BJ (cell line): ENCODE measurements around the gene STMND1. TPM values are rescaled to one million over a fixed set of nuclear protein-coding genes. Genes with fewer than 3 reads are reported as not detected.
A peak's percentile ranks its signal among the peaks of the same experiment; 100 is the strongest.

Experiments
- CTCF ChIA-PET: fragments of 350-600 bp; formaldehyde crosslinking; extraction: SDS; loops from one replicate; lab custom pipeline; 2021; ENCODE audit warnings: antibody characterized with exemption, inconsistent platforms; lab: Yijun Ruan, JAX
- POLR2A ChIA-PET: fragments of 300-600 bp; sonication (Branson Sonifier 250); formaldehyde crosslinking; extraction: SDS; loops from one replicate; lab custom pipeline; 2021; ENCODE audit warnings: antibody characterized with exemption; lab: Charles Lee
- DNase-seq: peaks from one replicate; pipeline ENCODE4 v3.0.0-alpha.2; 2011; ENCODE audit warnings: low read depth
- H3K27me3 ChIP-seq: 2 replicates; pipeline ENCODE4 v1.6.0; 2011; ENCODE audit warnings: low read length; ENCODE audit not compliant: control insufficient read depth, insufficient read depth
- H3K36me3 ChIP-seq: 2 replicates; pipeline ENCODE4 v1.5.1; 2011; ENCODE audit warnings: low read length; ENCODE audit not compliant: control insufficient read depth, insufficient read depth
- H3K4me3 ChIP-seq: 2 replicates; pipeline ENCODE4 v1.5.1; 2011; ENCODE audit warnings: low read depth, mild to moderate bottlenecking, control low read depth, low read length
- polyA plus RNA-seq: library from polyadenylated mRNA; depleted of rRNA; stranded (reverse); fragments of >200 nt; gene quantifications from 2 replicates; pipeline ENCODE4 v1.2.3, GENCODE V29; 2011
- TF ChIP-seq, protein P1 (sequence below): IDR thresholded peaks from 2 replicates; pipeline ENCODE4 v1.5.1; 2011; ENCODE audit warnings: low read depth, mild to moderate bottlenecking, control low read depth, inconsistent platforms, low read length, moderate library complexity; ENCODE audit not compliant: insufficient read depth

The STMND1 gene
- polyA plus RNA-seq, 1 experiment = 0.05 TPM

GRCh38 chr6:17130786-17131185 is 28.9 kb downstream of the STMND1 start:
- POLR2A ChIA-PET = no interaction called here
- TF ChIP-seq, protein P1, sequence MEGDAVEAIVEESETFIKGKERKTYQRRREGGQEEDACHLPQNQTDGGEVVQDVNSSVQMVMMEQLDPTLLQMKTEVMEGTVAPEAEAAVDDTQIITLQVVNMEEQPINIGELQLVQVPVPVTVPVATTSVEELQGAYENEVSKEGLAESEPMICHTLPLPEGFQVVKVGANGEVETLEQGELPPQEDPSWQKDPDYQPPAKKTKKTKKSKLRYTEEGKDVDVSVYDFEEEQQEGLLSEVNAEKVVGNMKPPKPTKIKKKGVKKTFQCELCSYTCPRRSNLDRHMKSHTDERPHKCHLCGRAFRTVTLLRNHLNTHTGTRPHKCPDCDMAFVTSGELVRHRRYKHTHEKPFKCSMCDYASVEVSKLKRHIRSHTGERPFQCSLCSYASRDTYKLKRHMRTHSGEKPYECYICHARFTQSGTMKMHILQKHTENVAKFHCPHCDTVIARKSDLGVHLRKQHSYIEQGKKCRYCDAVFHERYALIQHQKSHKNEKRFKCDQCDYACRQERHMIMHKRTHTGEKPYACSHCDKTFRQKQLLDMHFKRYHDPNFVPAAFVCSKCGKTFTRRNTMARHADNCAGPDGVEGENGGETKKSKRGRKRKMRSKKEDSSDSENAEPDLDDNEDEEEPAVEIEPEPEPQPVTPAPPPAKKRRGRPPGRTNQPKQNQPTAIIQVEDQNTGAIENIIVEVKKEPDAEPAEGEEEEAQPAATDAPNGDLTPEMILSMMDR = no peak
- no peaks in the 10 kb centered on the region for H3K36me3 ChIP-seq

DNA sequence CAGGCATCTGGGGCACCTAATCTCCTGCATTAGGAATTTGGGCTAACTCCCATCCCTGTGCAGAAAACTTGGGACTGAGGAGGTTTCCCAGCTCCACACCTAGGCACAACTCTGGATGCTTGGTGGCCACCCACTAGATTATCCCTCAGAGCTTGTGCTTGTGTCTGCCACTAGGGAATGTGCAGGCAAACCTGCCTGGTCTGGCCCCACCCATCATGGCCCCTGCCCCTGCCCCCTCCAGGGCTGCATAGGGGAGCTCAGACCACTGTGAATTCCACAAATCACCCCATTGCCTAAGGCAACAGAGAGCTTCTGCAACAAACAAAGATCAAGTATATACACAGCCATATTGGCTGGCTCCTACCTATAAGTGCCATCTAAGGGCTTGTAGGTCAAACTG is 31.1 kb downstream of the STMND1 start:
- Histone ChIP-seq H3K27me3 (peaks cover 8% of the 10 kb centered on the region), H3K4me3 (no peak overlapping the region), H3K36me3 (no peaks in the 10 kb centered on the region)
- DNase-seq = no peak
- ChIA-PET POLR2A (no interaction called here), CTCF (no interaction called here)
- TF ChIP-seq, protein P1 = no peak

More at GRCh38 chr6:17130786-17131185, 28.9 kb downstream of the STMND1 start:
- DNase-seq = peak; percentile 9
- CTCF ChIA-PET = no interaction called here
- peaks cover 9% of the 10 kb centered on the region for H3K27me3 ChIP-seq
- H3K4me3 ChIP-seq = no peak overlapping the region

DNA sequence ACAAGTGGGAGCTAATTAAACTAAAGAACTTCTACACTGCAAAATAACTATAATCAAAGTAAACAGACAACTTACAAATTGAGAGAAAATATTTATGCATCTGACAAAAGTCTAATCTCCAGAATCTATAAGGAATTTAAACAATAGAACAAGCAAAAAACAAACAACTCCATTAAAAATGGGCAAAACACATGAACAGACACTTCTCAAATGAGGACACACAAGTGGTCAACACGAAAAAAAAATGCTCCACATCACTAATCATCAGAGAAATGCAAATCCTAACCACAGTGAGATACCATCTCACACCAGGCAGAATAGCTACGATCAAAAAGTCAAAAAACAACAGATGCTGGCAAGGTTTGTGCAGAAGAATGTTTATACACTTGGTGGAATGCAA is 36.2 kb downstream of the STMND1 start:
- ChIA-PET CTCF (interaction anchor here (0.6 to 0.8 kb wide), 2 partner anchors 47 to 446 kb away, joined by 3 to 5 read pairs; no protein-coding TSS in a partner anchor), POLR2A (no interaction called here)
- DNase-seq = no peak
- TF ChIP-seq, protein P1 = no peak
- Histone ChIP-seq H3K27me3 (peaks cover 2% of the 10 kb centered on the region; the same call in 1 of the 2 replicates), H3K4me3 (no peak overlapping the region), H3K36me3 (no peaks in the 10 kb centered on the region)

GRCh38 chr6:17144016-17144415 is 42.2 kb downstream of the STMND1 start:
- POLR2A ChIA-PET = no interaction called here
- TF ChIP-seq, protein P1 = no peak

DNA sequence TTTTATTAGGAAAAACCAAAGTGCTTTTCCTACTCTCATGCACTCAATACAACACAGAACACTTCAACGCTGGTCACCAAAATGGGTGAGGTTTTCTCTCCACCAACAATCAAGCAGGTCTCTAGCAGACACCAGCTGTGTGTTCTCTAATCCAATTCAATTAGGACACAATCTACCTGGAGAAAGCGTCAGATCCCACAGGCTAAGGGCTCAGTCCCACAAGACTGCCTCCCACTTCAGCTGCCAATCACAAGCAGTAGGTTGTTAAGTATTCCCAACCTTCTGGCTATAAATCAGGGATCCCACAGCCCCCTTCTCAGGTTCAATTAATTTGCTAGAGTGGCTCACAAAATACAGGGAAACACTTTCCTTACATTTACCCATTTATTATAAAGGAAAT is 47.7 kb downstream of the STMND1 start:
- ChIA-PET POLR2A (no interaction called here), CTCF (no interaction called here)
- TF ChIP-seq, protein P1 = no peak
- no peaks in the 10 kb centered on the region for H3K27me3 ChIP-seq
- no peaks in the 10 kb centered on the region for H3K36me3 ChIP-seq
- no peak overlapping the region for H3K4me3 ChIP-seq
- DNase-seq = no peak

More at GRCh38 chr6:17144016-17144415, 42.2 kb downstream of the STMND1 start:
- CTCF ChIA-PET = interaction anchor here (1.1 kb wide), 1 partner anchor 9 kb away, joined by 3 read pairs; no protein-coding TSS in a partner anchor
- Histone ChIP-seq H3K4me3 (no peak overlapping the region), H3K36me3 (no peaks in the 10 kb centered on the region), H3K27me3 (no peaks in the 10 kb centered on the region)
- no peak for DNase-seq
